GM12878 (cell line): Measurements from ENCODE around the gene CLEC2B. TPM values are rescaled to one million over a fixed set of nuclear protein-coding genes. Genes with fewer than 3 reads are reported as not detected.

Experiments used
- ATAC-seq: fragments of 200-7000 bp; cut with Tn5 transposase; 3 replicates; pipeline ENCODE4 v1.9.1; 2020; ENCODE audit warnings: mild to moderate bottlenecking, moderate library complexity
- BruUV-seq: library from RNA; stranded (reverse); fragments of 400-500 nt; replicated peaks from 2 replicates; lab custom pipeline; 2021; lab: Mats Ljungman, UMichigan
- CTCF ChIA-PET: fragments of 300-600 bp; sonication (Branson Sonifier 250); formaldehyde crosslinking; extraction: SDS; loops from one replicate; lab custom pipeline; 2021; ENCODE audit warnings: inconsistent platforms; lab: Yijun Ruan, JAX
- POLR2A ChIA-PET: fragments of 350-600 bp; formaldehyde crosslinking; extraction: SDS; loops from one replicate; lab custom pipeline; 2021; ENCODE audit warnings: inconsistent platforms; lab: Charles Lee
- RAD21 ChIA-PET: fragments of 300-600 bp; sonication (Branson Sonifier 250); formaldehyde crosslinking; loops from one replicate; lab custom pipeline; 2023; ENCODE audit warnings: antibody characterized with exemption; ENCODE audit not compliant: unreplicated experiment; lab: Charles Lee
- SMC1A ChIA-PET: fragments of 300-600 bp; sonication (Branson Sonifier 250); formaldehyde crosslinking; loops from one replicate; lab custom pipeline; 2023; ENCODE audit not compliant: unreplicated experiment, uncharacterized antibody; lab: Charles Lee
- DNase-seq: peaks from one replicate; pipeline ENCODE4 v3.0.0-alpha.2; 2011; ENCODE audit warnings: low read depth, low spot score
- FAIRE-seq: peaks from 3 replicates; lab custom pipeline; 2011; peaks lifted over from hg19 to GRCh38; lab: Jason Lieb, UNC
- H2AFZ ChIP-seq: 2 replicates; pipeline ENCODE4 v1.6.0; 2011; ENCODE audit warnings: low read depth, low read length, control low read depth; ENCODE audit not compliant: control insufficient read depth
- H3K27ac ChIP-seq: 2 replicates; pipeline ENCODE4 v1.5.1; 2011; ENCODE audit warnings: control low read depth; ENCODE audit not compliant: control insufficient read depth, insufficient read depth
- H3K27me3 ChIP-seq, 2 experiments: replicated peaks in 1 of 2; 2 replicates each; pipeline versions ENCODE4 v1.6.0 to v1.6.1; 2011; ENCODE audit warnings: low read length in 1 of 2; ENCODE audit not compliant: control insufficient read depth in 2 of 2, insufficient read depth in 2 of 2
- H3K36me3 ChIP-seq, 2 experiments: 2 replicates each; pipeline ENCODE4 v1.5.1; 2011; ENCODE audit warnings: low read length in 1 of 2; ENCODE audit not compliant: control insufficient read depth in 2 of 2, insufficient read depth in 2 of 2
- H3K4me1 ChIP-seq: 2 replicates; pipeline ENCODE4 v1.6.1; 2011; ENCODE audit warnings: mild to moderate bottlenecking, low read length, moderate library complexity, mixed read lengths; ENCODE audit not compliant: control insufficient read depth, insufficient read depth
- H3K4me2 ChIP-seq: 2 replicates; pipeline ENCODE4 v1.6.0; 2011; ENCODE audit warnings: control low read depth; ENCODE audit not compliant: control insufficient read depth, insufficient read depth
- H3K4me3 ChIP-seq: fragments of 200-600 bp; sonication (generic); 2 replicates; pipeline ENCODE4 v1.5.1; 2016
- H3K79me2 ChIP-seq: 2 replicates; pipeline ENCODE4 v1.6.0; 2011; ENCODE audit warnings: low read length; ENCODE audit not compliant: control insufficient read depth, insufficient read depth
- H3K9ac ChIP-seq: 2 replicates; pipeline ENCODE4 v1.8.0; 2011; ENCODE audit warnings: low read length, control low read depth, mixed read lengths; ENCODE audit not compliant: control insufficient read depth, insufficient read depth
- H3K9me3 ChIP-seq: replicated peaks from 3 replicates; pipeline ENCODE4 v1.5.1; 2011; ENCODE audit warnings: mild to moderate bottlenecking, low read length; ENCODE audit not compliant: control insufficient read depth, insufficient read depth
- H4K20me1 ChIP-seq: 2 replicates; pipeline ENCODE4 v1.6.0; 2011; ENCODE audit not compliant: control insufficient read depth, insufficient read depth
- IKZF1 ChIP-seq: fragments of 450-650 bp; conservative IDR thresholded peaks from 2 replicates; pipeline ENCODE4 v1.6.1; 2017; ENCODE audit warnings: antibody characterized with exemption, mild to moderate bottlenecking
- KDM1A ChIP-seq: fragments of 200-600 bp; sonication (generic); IDR thresholded peaks from 2 replicates; pipeline ENCODE4 v1.6.1; 2016; ENCODE audit warnings: borderline replicate concordance
- NR2C1 ChIP-seq: fragments of 450-650 bp; IDR thresholded peaks from 2 replicates; pipeline ENCODE4 v1.6.1; 2017; ENCODE audit warnings: antibody characterized with exemption, mild to moderate bottlenecking, moderate library complexity
- NR2C2 ChIP-seq: IDR thresholded peaks from 2 replicates; pipeline ENCODE4 v1.6.1; 2011; ENCODE audit warnings: borderline replicate concordance, low read depth; ENCODE audit not compliant: control insufficient read depth, insufficient read length
- RFX5 ChIP-seq: IDR thresholded peaks from 2 replicates; pipeline ENCODE4 v1.6.1; 2011; ENCODE audit warnings: low read depth, low read length, improper control_type of control experiment
- TARDBP ChIP-seq: IDR thresholded peaks from 2 replicates; pipeline ENCODE4 v1.6.1; 2016; ENCODE audit warnings: borderline replicate concordance
- YBX1 ChIP-seq: fragments of 450-650 bp; IDR thresholded peaks from 2 replicates; pipeline ENCODE4 v1.6.1; 2016; ENCODE audit warnings: antibody characterized with exemption
- ZBTB40 ChIP-seq: fragments of 450-650 bp; IDR thresholded peaks from 2 replicates; pipeline ENCODE4 v1.6.1; 2016; ENCODE audit warnings: mild to moderate bottlenecking, moderate library complexity, borderline replicate concordance
- ZSCAN29 ChIP-seq: fragments of 450-650 bp; IDR thresholded peaks from 2 replicates; pipeline ENCODE4 v1.6.1; 2017; ENCODE audit warnings: mild to moderate bottlenecking, moderate library complexity
- WGBS: methylation state at CpG from one replicate; pipeline ENCODE4 v1.1.6; 2016; ENCODE audit warnings: low lambda C conversion rate; ENCODE audit not compliant: insufficient replicate concordance, insufficient coverage; ENCODE audit errors: missing lambda C conversion rate; 5-methylcytosine and 5-hydroxymethylcytosine counted together
- in situ Hi-C: fragments of 300-500 bp; cut with MboI; formaldehyde crosslinking; loops from 9 replicates; pipeline ENCODE4 v1.14.3; 2018; ENCODE audit warnings: mixed read lengths
- intact Hi-C: fragments of 100-400 bp; cut with micrococcal nuclease; formaldehyde crosslinking; loops from one replicate; pipeline ENCODE4 v1.14.2; 2022; ENCODE audit not compliant: unreplicated experiment
- polyA plus RNA-seq, 11 experiments: library from polyadenylated mRNA; depleted of rRNA in 4 of 11; unstranded in 6 of 11; stranded (reverse) in 5 of 11; fragments of >200 nt; fragmentation: Nextera tagmentation in 4 of 11; fragmentation: Illumina TruSeq in 1 of 11; extraction: Ambion mirVana in 4 of 11; extraction: Trizol in 1 of 11; gene quantifications; 1 replicate in 1 of 11; 2 replicates in 10 of 11; pipeline versions ENCODE4 v1.2.1 to v1.2.3, GENCODE V29; 2011 to 2016; ENCODE audit warnings: inconsistent platforms in 2 of 11, missing spikeins in 2 of 11, low read depth in 1 of 11
- total RNA-seq, 4 experiments: library from RNA; depleted of rRNA in 3 of 4; stranded (reverse); fragments of >200 nt in 3 of 4; fragmentation: Illumina TruSeq in 1 of 4; extraction: Trizol in 1 of 4; gene quantifications; 2 replicates each; pipeline versions ENCODE4 v1.2.1 to v1.2.3, GENCODE V29; 2013 to 2021
- TF ChIP-seq, protein P1 (sequence below): fragments of 450-650 bp; IDR thresholded peaks from 2 replicates; pipeline ENCODE4 v1.6.1; 2016; ENCODE audit warnings: mild to moderate bottlenecking
- TF ChIP-seq, protein P2 (sequence below): IDR thresholded peaks from 2 replicates; pipeline ENCODE4 v1.6.1; 2011; ENCODE audit warnings: borderline replicate concordance, low read depth, mild to moderate bottlenecking, moderate library complexity, low read length; ENCODE audit not compliant: insufficient read depth, poor library complexity, severe bottlenecking

Gene CLEC2B
- total and polyA plus RNA-seq, 10 of the 15 experiments (the other 5 are each of a cell fraction or from before 2014, with no cell fraction given) = 7.1 to 21.6 (median 12.0) TPM

GRCh38 chr12:9808504-9808903 is 60.6 kb downstream of the CLEC2B start (continued):
- TF ChIP-seq, protein P1, sequence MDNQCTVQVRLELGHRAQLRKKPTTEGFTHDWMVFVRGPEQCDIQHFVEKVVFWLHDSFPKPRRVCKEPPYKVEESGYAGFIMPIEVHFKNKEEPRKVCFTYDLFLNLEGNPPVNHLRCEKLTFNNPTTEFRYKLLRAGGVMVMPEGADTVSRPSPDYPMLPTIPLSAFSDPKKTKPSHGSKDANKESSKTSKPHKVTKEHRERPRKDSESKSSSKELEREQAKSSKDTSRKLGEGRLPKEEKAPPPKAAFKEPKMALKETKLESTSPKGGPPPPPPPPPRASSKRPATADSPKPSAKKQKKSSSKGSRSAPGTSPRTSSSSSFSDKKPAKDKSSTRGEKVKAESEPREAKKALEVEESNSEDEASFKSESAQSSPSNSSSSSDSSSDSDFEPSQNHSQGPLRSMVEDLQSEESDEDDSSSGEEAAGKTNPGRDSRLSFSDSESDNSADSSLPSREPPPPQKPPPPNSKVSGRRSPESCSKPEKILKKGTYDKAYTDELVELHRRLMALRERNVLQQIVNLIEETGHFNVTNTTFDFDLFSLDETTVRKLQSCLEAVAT = no peak
- no peak for TF ChIP-seq ZBTB40
- TF ChIP-seq NR2C1 = no peak

- ChIA-PET RAD21 (interaction anchor here (2.2 to 3.4 kb wide), 2 partner anchors 8 to 57 kb away, joined by 6 to 15 read pairs; no protein-coding TSS in a partner anchor), SMC1A (interaction anchor here (1.2 to 6.5 kb wide), 3 partner anchors 9 to 61 kb away, joined by 3 to 34 read pairs (median 5); no protein-coding TSS in a partner anchor), POLR2A (no interaction called here), CTCF (interaction anchor here (1.2 to 7.8 kb wide), 5 partner anchors 8 to 133 kb away, joined by 4 to 67 read pairs (median 5); no protein-coding TSS in a partner anchor)
- no TSS peak for BruUV-seq
- WGBS = 48% methylated on average over 4 of the region's 4 CpGs
- Histone ChIP-seq H2AFZ (no peak overlapping the region), H3K36me3 (no peaks in the 10 kb centered on the region), H3K9ac (no peak overlapping the region), H4K20me1 (no peaks in the 10 kb centered on the region), H3K27me3 (no peaks in the 10 kb centered on the region; a peak in 1 of 4 replicates), H3K27ac (no peak overlapping the region), H3K79me2 (no peaks in the 10 kb centered on the region), H3K4me1 (no peaks in the 10 kb centered on the region), H3K4me2 (no peak overlapping the region), H3K9me3 (no peaks in the 10 kb centered on the region), H3K4me3 (no peak overlapping the region)
- ATAC-seq (no peak), FAIRE-seq (no peak), DNase-seq (no peak)
- intact Hi-C loops (no loop called here), in situ Hi-C loops (no loop called here)
- TF ChIP-seq RFX5 = no peak
- TF ChIP-seq KDM1A = no peak
- TF ChIP-seq NR2C2 = no peak
- no peak for TF ChIP-seq YBX1
- TF ChIP-seq, protein P2, sequence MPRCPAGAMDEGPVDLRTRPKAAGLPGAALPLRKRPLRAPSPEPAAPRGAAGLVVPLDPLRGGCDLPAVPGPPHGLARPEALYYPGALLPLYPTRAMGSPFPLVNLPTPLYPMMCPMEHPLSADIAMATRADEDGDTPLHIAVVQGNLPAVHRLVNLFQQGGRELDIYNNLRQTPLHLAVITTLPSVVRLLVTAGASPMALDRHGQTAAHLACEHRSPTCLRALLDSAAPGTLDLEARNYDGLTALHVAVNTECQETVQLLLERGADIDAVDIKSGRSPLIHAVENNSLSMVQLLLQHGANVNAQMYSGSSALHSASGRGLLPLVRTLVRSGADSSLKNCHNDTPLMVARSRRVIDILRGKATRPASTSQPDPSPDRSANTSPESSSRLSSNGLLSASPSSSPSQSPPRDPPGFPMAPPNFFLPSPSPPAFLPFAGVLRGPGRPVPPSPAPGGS = no peak
- TF ChIP-seq TARDBP = no peak
- no peak for TF ChIP-seq IKZF1
- no peak for TF ChIP-seq ZSCAN29
- TF ChIP-seq ZBTB40 = no peak
Observed at GRCh38 chr12:9806714-9807113, 62.4 kb downstream of the CLEC2B start.
